M059J (cell line): Measurements from ENCODE around the gene OR56A3. TPM values are rescaled to one million over a fixed set of nuclear protein-coding genes. Genes with fewer than 3 reads are reported as not detected.
A peak's percentile ranks its signal among the peaks of the same experiment; 100 is the strongest.
"Not testable (repeated sequence)": the region's sequence is repeated elsewhere in the genome, so short reads cannot be mapped to it uniquely, and the experiment has no call there.

Experiments
- DNase-seq: peaks from one replicate; pipeline ENCODE4 v3.0.0-alpha.2; 2012; ENCODE audit warnings: low read depth
- total RNA-seq: library from RNA; depleted of rRNA; stranded (reverse); fragments of >200 nt; shearing (Covaris generic); gene quantifications from 2 replicates; pipeline ENCODE4 v1.2.3, GENCODE V29; 2014; rRNA removed

The OR56A3 gene, protein sequence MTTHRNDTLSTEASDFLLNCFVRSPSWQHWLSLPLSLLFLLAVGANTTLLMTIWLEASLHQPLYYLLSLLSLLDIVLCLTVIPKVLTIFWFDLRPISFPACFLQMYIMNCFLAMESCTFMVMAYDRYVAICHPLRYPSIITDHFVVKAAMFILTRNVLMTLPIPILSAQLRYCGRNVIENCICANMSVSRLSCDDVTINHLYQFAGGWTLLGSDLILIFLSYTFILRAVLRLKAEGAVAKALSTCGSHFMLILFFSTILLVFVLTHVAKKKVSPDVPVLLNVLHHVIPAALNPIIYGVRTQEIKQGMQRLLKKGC
- total RNA-seq, result not detected in 2 replicates

DNA sequence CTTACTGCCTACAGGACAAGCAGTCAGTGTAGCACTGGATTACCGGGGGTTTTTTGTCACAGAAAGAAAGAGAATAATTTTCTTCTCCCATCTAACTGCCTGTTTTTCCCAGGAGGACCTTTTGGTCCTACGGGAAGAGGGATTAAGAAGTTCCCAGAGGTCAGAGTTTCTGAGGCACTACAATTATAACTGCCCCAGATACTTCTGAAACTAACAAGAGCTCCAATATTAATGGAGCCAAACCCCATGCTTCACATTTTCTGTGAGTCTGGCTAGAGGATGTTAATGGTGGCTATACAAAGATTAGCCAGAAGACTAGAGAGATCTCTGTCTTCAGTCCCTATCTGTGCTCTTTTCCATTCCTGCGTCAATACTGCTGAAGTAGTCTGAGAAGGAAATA is at the start of gene OR56A3:
Gene OR56A3 (plus strand): TSS at position 301 of the 400 bp plus-strand sequence. CDS start 5,096 bp downstream, outside the sequence.
- DNase-seq, result no peak

DNA sequence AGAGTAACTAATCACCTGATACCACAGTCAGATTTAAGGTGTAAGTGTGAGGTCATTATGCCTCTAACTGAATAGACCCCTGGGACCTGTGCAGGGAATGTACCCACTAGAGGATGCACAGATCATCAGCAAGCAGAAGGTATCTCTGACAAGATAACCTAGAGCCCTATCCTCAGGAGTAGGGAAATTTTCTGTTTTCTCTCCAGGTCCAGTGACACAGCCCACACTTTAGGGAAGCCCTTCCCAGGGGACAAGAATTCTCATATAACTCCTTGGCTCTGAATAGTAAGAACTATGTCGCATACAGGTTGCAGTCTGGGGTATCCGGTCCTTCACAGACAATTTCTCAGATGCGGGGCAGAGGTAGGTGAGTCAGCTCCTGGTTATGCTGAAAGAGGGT is 49.1 kb upstream of the OR56A3 start, which contains the start of gene OR52E5:
Gene OR52E5 (plus strand): TSS at position 301 of the 400 bp plus-strand sequence. CDS start 7,569 bp downstream, outside the sequence.
- no peak for DNase-seq

DNA sequence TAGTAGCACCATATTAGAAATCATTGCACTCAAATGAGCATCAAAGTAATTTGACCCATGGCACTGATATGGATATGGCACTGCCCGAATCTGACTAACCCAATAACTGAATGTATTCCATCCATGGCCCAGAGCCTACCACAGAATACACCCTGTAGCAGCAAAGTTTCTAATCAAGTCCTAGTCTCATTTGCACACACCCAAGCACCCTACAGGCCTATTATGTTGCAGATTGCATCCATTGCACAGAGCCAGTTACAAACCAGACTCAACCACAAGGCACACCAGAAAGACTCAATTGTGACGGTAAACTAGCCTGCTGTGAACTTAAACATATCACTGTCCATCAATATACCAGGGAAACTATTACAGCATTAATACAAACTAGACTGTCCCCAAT is 42.5 kb upstream of the OR56A3 start:
- no peak for DNase-seq

DNA sequence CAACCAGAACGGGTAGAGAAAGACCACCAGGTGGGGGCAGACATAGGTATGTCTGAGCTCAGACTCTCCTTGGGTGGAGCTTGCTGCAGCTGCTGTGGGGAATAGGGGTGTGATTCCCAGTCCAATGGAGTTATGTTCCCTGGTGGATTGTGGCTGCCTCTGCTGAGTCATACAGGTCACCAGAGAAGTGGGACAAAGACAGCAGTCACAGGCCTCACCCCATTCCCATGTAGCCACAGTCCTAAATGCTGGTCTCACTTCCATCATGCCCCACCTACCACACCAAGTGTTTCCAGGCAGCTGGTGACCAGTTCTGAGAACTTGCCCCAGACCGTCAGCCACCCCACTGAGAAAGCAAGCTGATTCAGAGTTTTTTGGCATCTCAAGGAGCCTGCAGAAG is 31.5 kb upstream of the OR56A3 start:
- no peak for DNase-seq

DNA sequence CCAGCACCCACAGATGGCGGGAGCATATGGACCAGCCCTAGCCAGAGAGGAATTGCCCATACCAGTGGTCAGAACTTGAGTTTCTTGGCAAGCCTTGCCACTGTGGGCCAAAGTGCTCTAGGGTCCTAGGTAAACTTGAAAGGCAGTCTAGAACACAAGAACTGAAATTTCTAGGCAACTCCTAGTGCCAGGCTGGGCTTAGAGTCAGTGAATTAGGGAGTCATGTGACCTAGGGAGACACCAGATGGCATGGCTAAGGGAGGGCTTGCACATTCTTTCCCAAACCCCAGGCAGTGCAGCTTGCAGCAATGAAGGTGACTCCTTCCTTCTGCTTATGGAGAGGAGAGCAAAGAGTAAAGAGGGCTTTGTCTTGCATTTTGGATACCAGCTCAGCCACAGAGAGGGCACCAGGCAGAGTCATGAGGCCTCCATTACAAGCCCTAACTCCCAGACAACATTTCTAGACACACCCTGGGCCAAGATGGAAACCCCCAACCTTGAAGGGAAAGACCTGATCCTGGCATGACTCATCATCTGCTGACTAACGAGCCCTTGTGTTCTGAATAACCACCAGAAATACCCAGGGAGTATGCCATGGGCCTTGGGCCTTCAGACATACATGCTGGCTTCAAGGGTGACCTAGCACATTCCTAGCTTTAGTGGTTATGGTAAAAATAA is 19.2 kb upstream of the OR56A3 start:
- peak; percentile 54 for DNase-seq

DNA sequence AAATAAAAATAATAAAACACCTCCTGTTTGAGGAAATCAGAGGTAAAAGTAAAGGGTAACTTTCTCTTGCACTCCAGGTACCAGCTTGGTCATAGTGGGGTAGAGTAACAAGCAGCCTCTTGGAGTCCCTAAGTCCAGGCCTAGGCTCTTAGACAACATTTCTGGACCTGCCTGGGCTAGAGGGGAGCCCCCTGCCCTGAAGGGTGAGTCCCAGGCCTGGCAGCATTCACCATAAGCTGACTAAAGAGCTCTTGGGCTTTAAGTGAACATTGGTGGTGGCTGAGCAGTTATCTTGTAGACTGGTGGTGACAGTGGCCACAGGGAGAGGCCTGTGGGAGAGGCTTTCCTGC is 18.6 kb upstream of the OR56A3 start:
- no peak for DNase-seq

DNA sequence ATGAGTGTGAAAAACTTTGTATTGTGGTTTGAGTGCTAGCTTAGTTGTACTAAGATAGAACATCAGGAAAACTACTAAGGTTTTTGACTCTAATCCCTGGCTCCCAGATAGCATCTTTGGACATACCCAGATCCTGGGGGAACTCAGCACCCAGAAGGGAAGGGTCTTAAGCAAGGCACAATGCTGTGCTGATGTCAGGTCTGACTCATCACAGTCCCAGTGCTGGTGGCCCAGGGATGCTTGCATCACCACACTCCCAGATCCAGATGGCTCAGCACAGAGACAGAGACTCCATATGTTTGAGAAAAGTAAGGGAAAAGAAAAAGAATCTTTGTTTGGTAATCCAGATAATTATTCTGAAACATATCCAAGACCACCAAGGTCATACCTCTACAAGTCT is 18.3 kb upstream of the OR56A3 start:
- no peak for DNase-seq

DNA sequence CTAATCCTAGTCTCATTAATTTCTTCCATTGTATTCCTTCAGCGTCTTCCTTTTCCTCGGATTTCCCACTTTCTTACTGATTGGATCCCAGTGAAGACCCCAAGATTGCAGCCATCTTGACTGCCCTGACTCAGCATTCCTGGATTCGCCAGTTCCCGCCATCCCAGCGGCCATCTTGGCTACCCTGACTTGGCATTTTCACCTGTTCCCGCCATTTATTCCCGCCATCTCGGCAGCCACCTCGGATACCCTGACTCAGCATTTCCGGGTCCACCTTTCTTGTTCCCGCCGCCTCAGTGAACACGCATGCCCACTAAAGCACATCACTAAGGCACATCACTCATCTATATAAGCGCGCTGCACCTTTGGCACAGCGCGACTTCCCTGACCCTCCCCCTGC is 13.8 kb upstream of the OR56A3 start:
- DNase-seq, result no peak

DNA sequence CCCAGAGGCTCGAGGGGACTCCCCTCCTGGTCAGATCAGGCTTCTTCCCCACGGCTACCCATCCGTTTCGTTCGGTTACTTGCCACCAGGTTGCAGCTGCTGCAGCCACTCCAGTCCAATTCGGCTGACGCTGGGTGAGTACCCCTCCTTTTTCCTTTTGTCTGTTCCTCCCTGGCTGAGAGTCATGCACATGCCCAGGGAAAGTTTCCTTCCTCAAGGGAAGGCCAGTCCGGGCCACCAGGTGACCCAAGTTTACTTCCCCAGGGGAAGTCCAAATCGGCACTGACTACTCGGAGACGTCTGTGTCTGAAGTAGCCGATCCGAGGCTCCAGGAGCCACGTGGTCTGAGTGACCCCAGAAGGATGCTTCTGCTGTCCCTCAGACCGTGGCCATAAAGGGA is 13.2 kb upstream of the OR56A3 start:
- no peak for DNase-seq

DNA sequence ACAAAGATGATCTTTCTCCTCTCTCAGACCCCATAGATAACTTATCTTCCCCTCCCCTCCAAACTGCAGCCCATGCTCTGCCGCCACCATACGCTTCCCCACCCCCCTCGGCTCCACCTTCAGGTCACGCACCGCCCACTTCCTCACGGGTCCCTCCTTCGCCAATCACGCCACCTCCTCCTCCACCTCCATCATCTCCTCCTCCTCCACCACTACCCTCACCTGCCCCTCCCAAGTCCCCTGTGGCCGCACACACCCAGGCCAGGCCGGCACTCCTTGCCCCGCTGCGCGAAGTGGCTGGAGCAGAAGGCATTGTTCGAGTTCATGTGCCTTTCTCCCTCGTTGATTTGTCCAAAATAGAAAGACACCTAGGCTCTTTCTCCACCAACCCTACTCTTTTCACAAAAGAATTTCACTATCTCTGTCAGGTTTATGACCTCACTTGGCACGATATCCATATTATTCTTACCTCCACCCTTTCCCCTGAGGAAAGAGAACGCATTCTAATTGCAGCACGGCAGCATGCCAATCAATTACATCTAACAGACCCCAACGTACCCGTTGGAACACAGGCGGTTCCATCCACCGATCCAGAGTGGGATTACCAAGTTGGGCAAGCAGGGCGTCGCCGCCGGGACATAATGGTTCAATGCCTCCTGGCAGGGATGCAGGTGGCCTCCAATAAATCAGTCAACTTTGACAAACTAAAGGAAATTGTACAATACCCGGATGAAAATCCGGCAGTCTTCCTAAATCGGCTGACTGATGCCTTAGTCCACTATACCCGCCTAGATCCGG is 12.3 kb upstream of the OR56A3 start:
- no peak for DNase-seq

DNA sequence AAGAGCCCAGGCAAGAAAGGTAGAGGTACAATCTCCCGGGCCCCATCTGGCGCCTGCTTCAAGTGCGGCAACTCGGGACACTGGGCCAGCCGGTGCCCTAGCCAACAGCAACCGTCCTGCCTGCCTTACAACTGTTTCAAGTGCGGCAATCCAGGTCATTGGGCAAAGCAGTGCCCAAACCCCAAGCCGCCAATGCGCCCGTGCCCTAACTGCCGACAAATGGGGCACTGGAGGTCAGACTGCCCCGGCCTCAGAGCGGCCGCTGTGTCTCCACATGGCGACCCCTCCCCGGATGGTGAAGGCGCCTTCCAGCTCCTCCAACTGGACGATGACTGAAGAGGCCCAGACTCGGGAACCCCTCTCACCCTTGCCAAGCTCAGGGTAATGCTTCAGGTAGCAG is 11.4 kb upstream of the OR56A3 start:
- DNase-seq, result no peak

DNA sequence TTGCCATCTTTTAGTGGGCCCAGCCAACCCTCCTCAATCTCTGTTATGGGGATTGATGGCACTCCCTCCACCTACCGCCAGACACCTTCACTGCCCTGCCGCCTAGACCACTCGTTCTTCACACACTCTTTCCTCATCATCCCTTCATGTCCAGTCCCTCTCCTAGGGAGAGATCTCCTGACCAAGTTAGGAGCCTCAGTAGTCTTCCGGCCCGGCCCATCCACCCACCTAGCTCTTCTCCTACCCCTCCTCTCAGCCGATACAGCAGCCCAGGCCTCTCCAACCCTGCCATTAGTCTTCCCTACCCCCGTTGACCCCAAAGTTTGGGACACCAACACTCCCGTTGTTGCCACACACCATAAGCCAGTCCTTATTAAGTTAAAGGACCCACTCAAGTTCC is 11.0 kb upstream of the OR56A3 start:
- DNase-seq, result no peak

DNA sequence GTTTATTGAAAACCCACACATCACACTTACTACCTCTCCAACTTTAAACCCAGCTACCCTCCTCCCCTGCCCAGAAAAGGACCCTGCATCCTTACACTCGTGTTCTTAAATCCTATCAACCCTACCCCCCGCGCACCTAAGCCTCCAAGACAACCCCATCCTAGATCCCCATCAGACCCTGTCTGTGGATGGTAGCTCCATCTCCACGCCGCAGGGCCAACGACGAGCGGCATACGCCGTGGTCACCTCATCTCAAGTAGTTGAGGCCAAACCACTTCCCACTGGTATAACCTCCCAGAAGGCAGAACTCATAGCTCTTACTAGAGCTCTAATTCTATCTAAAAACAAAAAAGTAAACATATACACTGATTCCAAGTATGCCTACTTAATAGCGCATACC is 9.4 kb upstream of the OR56A3 start:
- no peak for DNase-seq

DNA sequence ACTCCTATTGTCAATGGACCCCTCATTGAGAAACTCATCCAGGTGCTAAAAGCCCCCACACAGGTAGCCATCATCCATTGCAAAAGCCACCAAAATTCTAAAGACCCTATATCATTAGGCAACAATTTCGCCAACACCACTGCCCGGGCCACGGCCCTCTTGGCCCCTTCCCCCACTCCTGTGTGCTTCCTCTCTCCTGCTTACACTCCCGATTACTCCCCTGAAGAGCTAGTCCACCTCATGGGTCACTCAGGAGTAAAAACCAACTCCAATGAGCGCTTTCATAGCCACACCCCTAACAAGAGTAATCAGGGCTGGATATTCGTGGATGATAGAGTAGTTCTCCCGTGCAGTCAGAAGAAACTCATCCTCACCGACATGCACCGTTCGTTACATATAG is 8.9 kb upstream of the OR56A3 start:
- no peak for DNase-seq

DNA sequence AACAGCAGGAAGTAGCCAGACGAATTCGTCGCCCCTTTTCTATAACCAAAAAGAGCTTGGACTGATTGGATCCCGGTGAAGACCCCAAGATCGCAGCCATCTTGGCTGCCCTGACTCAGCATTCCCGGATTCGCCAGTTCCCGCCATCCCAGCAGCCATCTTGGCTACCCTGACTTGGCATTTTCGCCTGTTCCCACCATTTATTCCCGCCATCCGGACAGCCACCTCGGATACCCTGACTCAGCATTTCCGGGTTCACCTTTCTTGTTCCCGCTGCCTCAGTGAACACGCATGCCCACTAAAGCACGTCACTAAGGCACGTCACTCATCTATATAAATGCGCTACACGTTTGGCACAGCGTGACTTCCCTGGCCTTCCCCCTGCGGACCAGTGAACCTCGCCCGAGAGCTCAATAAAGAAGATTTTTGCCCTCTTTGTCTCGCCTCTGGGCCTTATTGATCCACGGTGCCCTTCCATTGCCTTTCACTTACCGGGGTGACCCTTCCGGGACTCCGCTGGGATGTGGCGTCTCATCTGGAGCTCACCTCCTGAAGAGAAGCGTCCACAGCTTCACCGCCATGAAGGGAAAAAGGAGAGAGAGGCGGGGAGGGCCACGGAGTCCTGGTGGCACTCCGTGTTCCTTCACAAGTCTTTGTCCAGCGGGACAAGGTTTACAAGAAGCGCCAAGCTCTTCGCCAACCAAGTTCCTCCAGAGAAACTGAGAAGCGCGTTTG is 4.0 kb upstream of the OR56A3 start:
- no peak for DNase-seq

DNA sequence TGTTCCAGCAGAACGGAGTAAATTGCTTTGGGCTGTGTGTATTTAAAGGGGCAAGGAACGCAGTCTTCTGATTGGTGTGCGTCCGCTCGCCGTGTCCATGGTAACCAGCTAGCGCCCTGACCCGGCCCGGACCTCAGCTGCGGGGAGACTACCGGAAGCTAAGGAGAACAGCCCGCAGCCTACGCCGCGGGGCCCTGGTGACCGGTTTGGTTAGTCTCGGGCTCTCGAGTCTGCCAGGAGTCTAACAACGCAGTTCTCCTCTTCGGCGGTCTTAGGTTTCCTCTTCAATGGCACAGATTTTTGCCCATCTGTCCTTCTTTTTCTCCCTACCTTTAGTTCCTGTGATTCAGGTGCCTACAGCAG is 3.5 kb upstream of the OR56A3 start:
- no peak for DNase-seq

DNA sequence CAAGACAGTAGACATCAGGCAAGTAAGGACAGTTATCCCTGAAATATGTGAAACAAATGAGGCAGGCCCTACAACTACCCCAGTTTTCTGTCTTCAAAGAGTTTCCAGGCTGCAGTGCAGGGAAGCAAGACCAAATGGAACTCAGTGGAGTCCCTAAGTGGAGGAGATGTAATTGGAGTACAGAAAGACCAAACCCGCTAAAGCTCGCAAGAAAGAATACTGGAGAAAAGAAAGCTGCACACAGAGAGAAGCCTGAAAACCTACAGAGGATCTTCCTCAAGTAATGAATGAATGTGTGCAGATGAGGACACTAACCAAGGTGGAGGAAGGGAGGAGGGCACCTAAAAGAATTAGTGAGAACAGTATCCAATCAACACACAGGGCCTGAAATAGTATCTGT is 1.3 kb upstream of the OR56A3 start:
- DNase-seq, result no peak

DNA sequence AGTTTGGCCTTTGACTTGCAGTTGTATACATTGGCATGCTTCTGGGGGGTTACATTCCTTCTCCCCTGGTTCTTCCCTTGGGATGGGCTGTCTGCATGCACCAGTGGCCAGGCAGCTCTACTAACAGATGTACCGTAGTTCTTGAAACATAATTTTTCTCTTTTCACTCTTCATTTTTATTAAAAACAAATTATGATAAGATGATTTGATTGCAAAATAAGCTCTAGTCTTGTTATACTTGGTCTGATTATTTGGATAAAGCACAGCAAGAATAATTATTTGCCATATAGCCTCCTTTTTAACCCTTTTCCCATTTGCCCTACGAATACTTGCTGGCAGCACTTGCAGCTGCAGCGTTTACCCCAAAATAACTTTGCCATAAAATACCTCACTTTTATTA is 13.5 kb downstream of the OR56A3 start:
- DNase-seq, result no peak

DNA sequence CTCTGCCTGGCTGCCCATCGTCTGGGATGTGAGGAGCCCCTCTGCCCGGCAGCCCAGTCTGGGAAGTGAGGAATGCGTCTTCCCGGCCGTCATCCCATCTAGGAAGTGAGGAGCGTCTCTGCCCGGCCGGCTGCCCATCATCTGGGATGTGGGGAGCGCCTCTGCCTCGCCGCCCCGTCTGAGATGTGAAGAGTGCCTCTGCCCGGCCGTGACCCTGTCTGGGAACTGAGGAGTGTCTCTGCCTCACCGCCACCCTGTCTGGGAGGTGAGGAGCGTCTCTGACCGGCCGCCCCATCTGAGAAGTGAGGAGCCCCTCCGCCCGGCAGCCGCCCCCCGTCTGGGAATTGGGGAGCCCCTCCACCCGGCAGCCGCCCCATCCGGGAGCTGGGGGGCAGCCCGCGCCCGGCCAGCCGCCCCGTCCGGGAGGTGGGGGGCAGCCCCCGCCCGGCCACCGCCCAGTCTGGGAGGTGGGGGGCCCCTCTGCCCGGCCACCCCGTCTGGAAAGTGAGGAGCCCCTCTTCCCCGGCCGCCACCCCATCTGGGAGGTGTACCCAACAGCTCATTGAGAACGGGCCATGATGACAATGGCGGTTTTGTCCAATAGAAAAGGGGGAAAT is 18.8 kb downstream of the OR56A3 start:
- not testable (repeated sequence) for DNase-seq

DNA sequence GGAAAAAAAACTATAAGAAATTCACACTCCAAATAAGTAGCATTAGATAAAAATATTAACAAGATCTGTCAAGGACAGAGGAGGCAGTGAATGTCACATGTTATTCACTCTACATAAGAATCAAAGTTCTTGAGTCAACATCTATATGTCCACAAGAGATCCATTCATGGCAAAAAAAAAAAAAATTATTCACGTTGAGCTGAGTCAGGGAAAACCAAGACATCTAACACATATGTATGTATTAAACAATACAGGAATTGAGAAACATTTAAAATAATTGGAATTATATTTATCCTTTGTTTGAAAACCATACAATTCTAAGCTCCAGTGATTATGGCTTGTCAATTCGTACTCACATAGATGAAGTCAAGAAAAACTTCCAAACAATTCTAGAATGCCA is 24.9 kb downstream of the OR56A3 start:
- DNase-seq, result no peak

DNA sequence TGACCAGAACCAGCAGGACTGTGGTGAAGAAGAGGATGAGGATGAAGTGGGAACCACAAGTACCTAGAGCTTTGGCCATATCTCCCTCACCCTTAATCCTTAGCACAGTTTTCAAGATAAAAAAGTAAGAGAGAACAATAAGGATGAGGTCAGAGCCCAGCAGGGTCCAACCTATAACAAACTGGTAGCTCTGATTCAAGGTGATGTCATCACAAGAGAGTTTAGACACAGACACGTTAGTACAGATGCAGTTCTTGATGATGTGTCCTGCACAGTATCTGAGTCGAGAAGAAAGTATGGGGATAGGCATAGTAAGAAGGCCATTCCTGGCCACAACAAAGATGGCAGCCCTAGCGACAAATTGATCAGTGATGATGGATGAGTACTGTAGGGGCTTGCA is 25.7 kb downstream of the OR56A3 start:
- no peak for DNase-seq

DNA sequence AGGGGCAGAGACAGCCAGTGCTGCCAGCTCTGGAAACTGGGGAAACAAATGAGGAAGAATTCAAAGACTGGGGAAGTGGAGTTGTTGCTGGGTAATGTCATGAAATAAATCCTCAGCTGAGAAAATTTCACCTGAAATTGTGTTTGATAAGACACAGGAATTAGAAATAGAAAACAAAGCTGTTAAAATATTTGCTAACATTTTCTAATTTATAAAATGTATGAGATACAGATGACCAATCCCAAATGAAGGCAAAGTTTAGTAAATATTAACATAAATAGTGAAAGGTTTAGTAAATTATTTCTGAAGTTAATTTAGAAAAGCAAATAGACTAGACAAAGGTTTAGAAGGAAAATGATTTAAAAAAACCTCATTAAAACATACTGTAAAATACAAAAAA is 26.3 kb downstream of the OR56A3 start, which contains the start of gene OR56A5:
Gene OR56A5 (minus strand): TSS at position 101 of the 400 bp plus-strand sequence. CDS start 0 bp downstream, at position 101.
- DNase-seq, result no peak
